PC-9 (cell line): ENCODE results near the gene TM4SF1. TPM values are rescaled to one million over a fixed set of nuclear protein-coding genes. Genes with fewer than 3 reads are reported as not detected.

Source experiments
- BruUV-seq: library from RNA; stranded (reverse); fragments of 400-500 nt; replicated peaks from 2 replicates; lab custom pipeline; 2021; lab: Mats Ljungman, UMichigan
- CTCF ChIA-PET: fragments of 300-600 bp; sonication (Branson Sonifier 250); formaldehyde crosslinking; loops from one replicate; lab custom pipeline; 2022; ENCODE audit warnings: antibody characterized with exemption; lab: Charles Lee
- POLR2A ChIA-PET: fragments of 300-600 bp; sonication (Branson Sonifier 250); formaldehyde crosslinking; loops from one replicate; lab custom pipeline; 2022; ENCODE audit warnings: antibody characterized with exemption; ENCODE audit not compliant: unreplicated experiment; lab: Charles Lee
- DNase-seq, 2 experiments: peaks; one replicate each; pipeline versions ENCODE4 v3.0.0 to v3.0.0-alpha.2; 2015 to 2022; ENCODE audit warnings: mixed read lengths in 1 of 2
- H2AFZ ChIP-seq: fragments of 200-600 bp; sonication (generic); 2 replicates; pipeline ENCODE4 v1.8.1; 2017; ENCODE audit warnings: antibody characterized with exemption
- H3F3A ChIP-seq: fragments of 200-600 bp; sonication (generic); 2 replicates; pipeline ENCODE4 v1.8.1; 2017; ENCODE audit warnings: antibody characterized with exemption, mild to moderate bottlenecking, low read depth; ENCODE audit not compliant: insufficient read depth
- H3K27ac ChIP-seq: fragments of 200-600 bp; sonication (generic); 2 replicates; pipeline ENCODE4 v1.6.1; 2016; ENCODE audit warnings: mixed run types
- H3K27me3 ChIP-seq: fragments of 200-600 bp; sonication (generic); 2 replicates; pipeline ENCODE4 v1.6.1; 2016; ENCODE audit warnings: low read depth, mixed run types; ENCODE audit not compliant: insufficient read depth
- H3K36me3 ChIP-seq: fragments of 200-600 bp; sonication (generic); 2 replicates; pipeline ENCODE4 v1.6.1; 2016; ENCODE audit warnings: low read depth, mixed run types
- H3K4me1 ChIP-seq: fragments of 200-600 bp; sonication (generic); replicated peaks from 2 replicates; pipeline ENCODE4 v1.6.1; 2016; ENCODE audit warnings: mixed run types; ENCODE audit not compliant: insufficient read depth
- H3K4me2 ChIP-seq: fragments of 200-600 bp; sonication (generic); 2 replicates; pipeline ENCODE4 v1.6.1; 2017; ENCODE audit warnings: mixed run types
- H3K4me3 ChIP-seq: fragments of 200-600 bp; sonication (generic); 2 replicates; pipeline ENCODE4 v1.6.1; 2016; ENCODE audit warnings: mixed run types
- H3K79me2 ChIP-seq: fragments of 200-600 bp; sonication (generic); 2 replicates; pipeline ENCODE4 v1.6.1; 2017; ENCODE audit warnings: low read depth, mixed run types
- H3K9me2 ChIP-seq: fragments of 200-600 bp; sonication (generic); 2 replicates; pipeline ENCODE4 v1.8.1; 2017; ENCODE audit warnings: mild to moderate bottlenecking; ENCODE audit not compliant: insufficient read depth
- H3K9me3 ChIP-seq: fragments of 200-600 bp; sonication (generic); 2 replicates; pipeline ENCODE4 v1.8.1; 2016; ENCODE audit warnings: low read depth; ENCODE audit not compliant: insufficient read depth
- H4K20me1 ChIP-seq: fragments of 200-600 bp; sonication (generic); 2 replicates; pipeline ENCODE4 v1.8.1; 2017; ENCODE audit not compliant: insufficient read depth
- CTCF ChIP-seq: fragments of 200-600 bp; sonication (generic); conservative IDR thresholded peaks from 2 replicates; pipeline ENCODE4 v1.6.1; 2017; ENCODE audit warnings: mixed run types, antibody characterized with exemption, mild to moderate bottlenecking, moderate library complexity
- EZH2 ChIP-seq: fragments of 200-600 bp; sonication (generic); IDR thresholded peaks from 2 replicates; pipeline ENCODE4 v1.8.0; 2017; ENCODE audit warnings: antibody characterized with exemption, low read depth
- intact Hi-C: fragments of 100-400 bp; cut with micrococcal nuclease; formaldehyde crosslinking; loops from one replicate; pipeline ENCODE4 v1.10.0; 2022; ENCODE audit not compliant: unreplicated experiment
- total RNA-seq: library from RNA; stranded (reverse); gene quantifications from 2 replicates; pipeline ENCODE4 v1.2.3, GENCODE V29; 2021

Gene TM4SF1
- total RNA-seq, 1 experiment from 2014 or later: 146 TPM

GRCh38 chr3:149333176-149333859 is 44.1 kb downstream of the TM4SF1 start, which contains the start of gene TM4SF18:
TSS of gene TM4SF18 (minus strand) at chr3:149333636. CDS start at chr3:149333382, 254 bp downstream.
- Histone ChIP-seq H3F3A (no peaks in the 10 kb centered on the region), H2AFZ (no peak within 1 kb of the TSS; the same call in 1 of the 2 replicates), H3K27ac (no peak within 1 kb of the TSS), H3K9me2 (no peaks in the 10 kb centered on the region), H3K79me2 (no peaks in the 10 kb centered on the region), H3K36me3 (no peaks in the 10 kb centered on the region), H3K27me3 (no peaks in the 10 kb centered on the region), H4K20me1 (no peaks in the 10 kb centered on the region), H3K4me1 (peaks cover 5% of the 10 kb centered on the region; the same call in 1 of the 2 replicates), H3K4me2 (no peak within 1 kb of the TSS), H3K9me3 (no peaks in the 10 kb centered on the region; the same call in 1 of the 2 replicates), H3K4me3 (no peak within 1 kb of the TSS)
- BruUV-seq: no TSS peak
- TF ChIP-seq EZH2: no peak
- TF ChIP-seq CTCF: no peak
- ChIA-PET POLR2A (interaction anchor here (0.6 kb wide), 1 partner anchor 369 kb away, joined by 4 read pairs; no protein-coding TSS in a partner anchor), CTCF (interaction anchor here (0.6 to 0.9 kb wide), 5 partner anchors 34 to 1265 kb away, joined by 3 to 5 read pairs (median 4); no protein-coding TSS in a partner anchor)
- intact Hi-C loops: no loop called here
- DNase-seq: no peak

- Histone ChIP-seq H3K4me2 (no peak overlapping the region), H2AFZ (no peak overlapping the region; the same call in 1 of the 2 replicates), H3K4me1 (peaks cover 5% of the 10 kb centered on the region; the same call in 1 of the 2 replicates), H3K9me2 (no peaks in the 10 kb centered on the region), H3K79me2 (no peaks in the 10 kb centered on the region), H3K27ac (no peak overlapping the region), H3K36me3 (no peaks in the 10 kb centered on the region), H3K27me3 (no peaks in the 10 kb centered on the region), H3K4me3 (no peak overlapping the region), H4K20me1 (no peaks in the 10 kb centered on the region), H3F3A (no peaks in the 10 kb centered on the region), H3K9me3 (no peaks in the 10 kb centered on the region)
- intact Hi-C loops: no loop called here
- BruUV-seq: no TSS peak
- TF ChIP-seq EZH2 (no peak), CTCF (no peak)
- ChIA-PET POLR2A (interaction anchor here (0.6 kb wide), 1 partner anchor 46 kb away, joined by 4 read pairs; no protein-coding TSS in a partner anchor), CTCF (interaction anchor here (0.6 kb wide), 1 partner anchor 1266 kb away, joined by 3 read pairs; no protein-coding TSS in a partner anchor)
- DNase-seq: no peak
Measured at GRCh38 chr3:149332771-149333170, 44.7 kb downstream of the TM4SF1 start.

- H3K36me3 ChIP-seq: no peaks in the 10 kb centered on the region
- DNase-seq: no peak
- H3K4me1 ChIP-seq: peaks cover 5% of the 10 kb centered on the region; the same call in 1 of the 2 replicates
- POLR2A ChIA-PET: interaction anchor here (0.6 kb wide), 1 partner anchor 45 kb away, joined by 4 read pairs; no protein-coding TSS in a partner anchor
- no TSS peak for BruUV-seq
- no peak overlapping the region for H3K4me2 ChIP-seq
- no peaks in the 10 kb centered on the region for H4K20me1 ChIP-seq
- no peaks in the 10 kb centered on the region for H3K27me3 ChIP-seq
- intact Hi-C loops: no loop called here
- no peaks in the 10 kb centered on the region for H3F3A ChIP-seq
- CTCF ChIA-PET: no interaction called here
- H3K79me2 ChIP-seq: no peaks in the 10 kb centered on the region
- H3K9me2 ChIP-seq: no peaks in the 10 kb centered on the region
- no peak overlapping the region for H3K27ac ChIP-seq
- H3K4me3 ChIP-seq: no peak overlapping the region
- no peaks in the 10 kb centered on the region for H3K9me3 ChIP-seq
- no peak overlapping the region for H2AFZ ChIP-seq
- TF ChIP-seq EZH2 (no peak), CTCF (no peak)
Measured at GRCh38 chr3:149332227-149332765, 45.2 kb downstream of the TM4SF1 start.
